ENCODE results near the gene SNX27.
A peak's percentile ranks its signal among the peaks of the same experiment; 100 is the strongest.
"Not testable (repeated sequence)": the region's sequence is repeated elsewhere in the genome, so short reads cannot be mapped to it uniquely, and the experiment has no call there.

SNX27 gene

DNA sequence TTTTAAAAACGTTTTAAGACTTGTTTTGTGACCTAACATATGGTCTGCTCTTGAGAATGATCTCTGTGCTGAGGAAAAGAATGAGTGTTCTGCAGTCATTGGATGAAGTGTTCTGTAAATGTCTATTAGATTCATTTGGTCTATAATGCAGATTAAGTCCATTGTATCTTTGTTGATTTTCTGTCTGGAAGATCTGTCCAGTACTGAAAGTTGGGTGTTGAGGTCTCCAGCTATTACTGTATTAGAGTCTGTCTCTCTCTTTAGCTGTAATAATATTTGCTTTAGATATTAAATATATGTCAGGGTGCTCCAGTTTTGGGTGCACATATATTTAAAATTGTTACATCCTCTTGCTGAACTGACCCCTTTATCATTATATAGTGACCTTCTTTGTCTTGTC is 61.6 kb downstream of the SNX27 start:
- Histone ChIP-seq H3K36me3 (replicated peaks) (peaks cover 7% of the 10 kb centered on the region), H3K27ac (no peak overlapping the region), H3K27me3 (replicated peaks) (no peaks in the 10 kb centered on the region), H3K4me3 (ENCODE audit: low read depth, low read length) (no peak overlapping the region)
- TF ChIP-seq, protein P1, sequence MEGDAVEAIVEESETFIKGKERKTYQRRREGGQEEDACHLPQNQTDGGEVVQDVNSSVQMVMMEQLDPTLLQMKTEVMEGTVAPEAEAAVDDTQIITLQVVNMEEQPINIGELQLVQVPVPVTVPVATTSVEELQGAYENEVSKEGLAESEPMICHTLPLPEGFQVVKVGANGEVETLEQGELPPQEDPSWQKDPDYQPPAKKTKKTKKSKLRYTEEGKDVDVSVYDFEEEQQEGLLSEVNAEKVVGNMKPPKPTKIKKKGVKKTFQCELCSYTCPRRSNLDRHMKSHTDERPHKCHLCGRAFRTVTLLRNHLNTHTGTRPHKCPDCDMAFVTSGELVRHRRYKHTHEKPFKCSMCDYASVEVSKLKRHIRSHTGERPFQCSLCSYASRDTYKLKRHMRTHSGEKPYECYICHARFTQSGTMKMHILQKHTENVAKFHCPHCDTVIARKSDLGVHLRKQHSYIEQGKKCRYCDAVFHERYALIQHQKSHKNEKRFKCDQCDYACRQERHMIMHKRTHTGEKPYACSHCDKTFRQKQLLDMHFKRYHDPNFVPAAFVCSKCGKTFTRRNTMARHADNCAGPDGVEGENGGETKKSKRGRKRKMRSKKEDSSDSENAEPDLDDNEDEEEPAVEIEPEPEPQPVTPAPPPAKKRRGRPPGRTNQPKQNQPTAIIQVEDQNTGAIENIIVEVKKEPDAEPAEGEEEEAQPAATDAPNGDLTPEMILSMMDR (IDR thresholded peaks at IDR 0.05; ENCODE audit: low read depth, low read length, missing control alignments): no peak
- no peak for DNase-seq
- in situ Hi-C loops (cut with HindIII; ENCODE audit: low pct_ligation_motif_present, low sequenced_read_pairs): no loop called here

DNA sequence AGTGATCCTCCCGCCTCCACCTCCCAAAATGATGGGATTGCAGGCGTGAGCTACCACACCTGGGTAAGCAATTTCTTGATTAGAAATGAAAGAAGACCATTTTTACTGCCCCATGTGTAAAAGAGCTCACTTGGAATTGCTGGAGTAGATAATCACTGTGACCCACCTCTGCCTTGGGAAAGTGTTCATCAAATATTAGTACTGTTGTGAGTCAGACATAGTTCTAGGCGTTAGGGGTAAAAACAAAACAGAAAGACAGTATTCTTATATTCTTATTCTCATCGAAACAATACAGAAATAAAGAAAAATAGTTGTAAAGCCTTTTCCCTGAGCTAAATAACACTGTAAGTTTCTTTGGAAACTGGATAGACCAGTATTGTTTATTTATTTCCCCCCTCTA is 68.5 kb downstream of the SNX27 start:
- in situ Hi-C loops (cut with HindIII; ENCODE audit: low pct_ligation_motif_present, low sequenced_read_pairs): no loop called here
- peak overlapping the region; percentile 82 for H3K27ac ChIP-seq
- no peaks in the 10 kb centered on the region for H3K27me3 ChIP-seq (replicated peaks)
- TF ChIP-seq, protein P1 (IDR thresholded peaks at IDR 0.05; ENCODE audit: low read depth, low read length, missing control alignments): no peak
- no peaks in the 10 kb centered on the region for H3K36me3 ChIP-seq (replicated peaks)
- H3K4me3 ChIP-seq (ENCODE audit: low read depth, low read length): no peak overlapping the region
- peak; percentile 9 for DNase-seq

DNA sequence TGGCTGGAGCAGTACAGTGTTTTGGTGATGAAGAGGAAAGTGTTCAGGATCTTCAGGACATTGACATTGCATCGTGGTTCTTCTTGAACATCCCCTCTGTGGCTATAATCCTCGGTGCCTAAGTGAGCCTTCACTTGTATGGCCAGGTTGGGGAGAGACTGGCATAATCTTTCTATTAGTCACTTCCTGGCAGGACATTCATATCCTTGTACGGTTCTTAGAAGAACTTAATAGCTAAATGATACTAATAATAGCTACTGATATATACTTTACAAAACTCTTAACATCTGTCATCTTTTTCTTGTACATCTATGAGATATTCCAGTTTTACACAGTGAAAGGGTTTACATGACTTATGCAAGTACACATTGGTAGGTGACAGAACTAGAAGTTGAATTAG is 69.0 kb downstream of the SNX27 start:
- no peak overlapping the region for H3K4me3 ChIP-seq (ENCODE audit: low read depth, low read length)
- DNase-seq: peak; percentile 78
- in situ Hi-C loops (cut with HindIII; ENCODE audit: low pct_ligation_motif_present, low sequenced_read_pairs): no loop called here
- no peaks in the 10 kb centered on the region for H3K36me3 ChIP-seq (replicated peaks)
- peak overlapping the region; percentile 82 for H3K27ac ChIP-seq
- TF ChIP-seq, protein P1 (IDR thresholded peaks at IDR 0.05; ENCODE audit: low read depth, low read length, missing control alignments): no peak
- H3K27me3 ChIP-seq (replicated peaks): no peaks in the 10 kb centered on the region

DNA sequence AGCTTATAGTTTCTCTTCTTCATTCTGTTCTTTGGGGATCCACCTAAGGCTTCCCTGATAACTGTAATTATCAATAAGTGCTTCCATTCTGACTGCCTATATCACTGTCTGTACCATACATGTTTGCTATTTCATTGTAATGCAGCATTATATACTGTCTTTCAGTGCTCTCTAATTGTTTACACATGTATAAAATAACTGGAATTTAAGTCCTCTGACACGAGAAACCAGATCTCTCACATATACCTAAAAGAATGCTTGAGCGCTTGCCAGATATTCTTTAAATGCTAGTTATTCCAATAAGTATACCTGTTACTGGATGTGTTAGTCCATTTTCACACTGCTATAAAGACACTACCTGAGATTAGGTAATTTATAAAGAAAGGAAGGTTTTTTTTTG is 70.1 kb downstream of the SNX27 start:
- TF ChIP-seq, protein P1 (IDR thresholded peaks at IDR 0.05; ENCODE audit: low read depth, low read length, missing control alignments): no peak
- no peak for DNase-seq
- in situ Hi-C loops (cut with HindIII; ENCODE audit: low pct_ligation_motif_present, low sequenced_read_pairs): no loop called here
- no peaks in the 10 kb centered on the region for H3K36me3 ChIP-seq (replicated peaks)
- H3K4me3 ChIP-seq (ENCODE audit: low read depth, low read length): no peak overlapping the region
- H3K27me3 ChIP-seq (replicated peaks): no peaks in the 10 kb centered on the region
- H3K27ac ChIP-seq: peak overlapping the region; percentile 82

DNA sequence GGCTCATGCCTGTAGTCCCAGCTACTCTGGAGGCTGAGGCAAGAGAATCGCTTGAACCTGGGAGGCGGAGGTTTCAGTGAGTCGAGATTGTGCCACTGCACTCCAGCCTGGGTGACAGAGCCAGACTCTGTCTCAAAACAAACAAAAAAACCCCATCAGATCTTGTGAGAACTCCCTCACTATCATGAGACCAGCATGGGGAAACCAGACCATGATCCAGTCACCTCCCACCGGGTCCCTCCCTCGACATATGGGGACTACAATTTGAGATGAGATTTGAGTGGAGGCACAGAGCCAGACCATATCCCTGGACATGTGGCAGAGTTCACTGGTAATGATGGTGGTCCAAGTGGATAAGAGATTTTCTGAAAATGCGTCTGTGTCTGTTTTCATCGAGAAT is 71.1 kb downstream of the SNX27 start:
- in situ Hi-C loops (cut with HindIII; ENCODE audit: low pct_ligation_motif_present, low sequenced_read_pairs); H3K4me3 ChIP-seq (ENCODE audit: low read depth, low read length); H3K36me3 ChIP-seq (replicated peaks); DNase-seq; H3K27ac ChIP-seq; H3K27me3 ChIP-seq (replicated peaks): not testable (repeated sequence)

DNA sequence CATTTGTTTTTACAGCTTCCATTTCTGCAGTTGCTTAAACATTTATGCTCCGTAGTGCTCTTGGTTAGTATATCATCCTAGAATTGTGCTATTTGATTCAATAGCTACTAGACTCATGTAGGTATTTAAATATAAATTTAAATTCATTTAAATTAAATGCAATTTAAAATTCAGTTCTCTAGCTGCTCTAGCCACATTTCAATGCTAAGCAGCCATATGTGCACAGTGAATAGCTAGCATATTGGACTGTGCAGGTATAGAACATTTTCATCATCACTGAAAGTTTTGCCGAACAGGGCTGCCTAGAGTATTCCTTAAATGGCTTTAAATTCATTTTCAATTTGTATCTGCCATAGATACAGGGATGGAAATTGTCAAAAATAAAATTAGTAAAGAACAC is 72.3 kb downstream of the SNX27 start:
- DNase-seq: no peak
- no peaks in the 10 kb centered on the region for H3K27me3 ChIP-seq (replicated peaks)
- H3K27ac ChIP-seq: no peak overlapping the region
- in situ Hi-C loops (cut with HindIII; ENCODE audit: low pct_ligation_motif_present, low sequenced_read_pairs): no loop called here
- TF ChIP-seq, protein P1 (IDR thresholded peaks at IDR 0.05; ENCODE audit: low read depth, low read length, missing control alignments): no peak
- H3K36me3 ChIP-seq (replicated peaks): no peaks in the 10 kb centered on the region
- no peak overlapping the region for H3K4me3 ChIP-seq (ENCODE audit: low read depth, low read length)
